Keratinocyte (primary cell): ENCODE measurements around the gene WASF1. TPM values are rescaled to one million over a fixed set of nuclear protein-coding genes. Genes with fewer than 3 reads are reported as not detected.

ENCODE experiments used
- DNase-seq: peaks from one replicate; pipeline ENCODE4 v3.0.0-alpha.2; 2011; ENCODE audit warnings: low read depth, missing footprints, low spot score
- FAIRE-seq: peaks from 2 replicates; lab custom pipeline; 2011; peaks lifted over from hg19 to GRCh38; lab: Jason Lieb, UNC
- H2AFZ ChIP-seq: 2 replicates; pipeline ENCODE4 v1.6.0; 2012; ENCODE audit warnings: low read length, control low read depth, inconsistent platforms; ENCODE audit not compliant: control insufficient read depth
- H3K27ac ChIP-seq: 2 replicates; pipeline ENCODE4 v1.5.1; 2011; ENCODE audit warnings: low read length; ENCODE audit not compliant: control insufficient read depth, insufficient read depth
- H3K27me3 ChIP-seq: 3 replicates; pipeline ENCODE4 v1.6.0; 2011; ENCODE audit warnings: low read length; ENCODE audit not compliant: control insufficient read depth, insufficient read depth; ENCODE audit errors: extremely low read depth
- H3K36me3 ChIP-seq, 2 experiments: 2 replicates in 1 of 2; 3 replicates in 1 of 2; pipeline ENCODE4 v1.5.1; 2011; ENCODE audit warnings: low read length in 2 of 2, mild to moderate bottlenecking in 1 of 2; ENCODE audit not compliant: control insufficient read depth in 2 of 2, insufficient read depth in 2 of 2; ENCODE audit errors: extremely low read depth in 1 of 2
- H3K4me1 ChIP-seq: 3 replicates; pipeline ENCODE4 v1.5.1; 2011; ENCODE audit warnings: low read length; ENCODE audit not compliant: control insufficient read depth, insufficient read depth; ENCODE audit errors: extremely low read depth
- H3K4me2 ChIP-seq: 3 replicates; pipeline ENCODE4 v1.6.0; 2011; ENCODE audit warnings: low read depth, low read length; ENCODE audit not compliant: control insufficient read depth, insufficient read depth; ENCODE audit errors: extremely low read depth
- H3K4me3 ChIP-seq, 3 experiments: fragments of 200-600 bp in 1 of 3; sonication (generic) in 1 of 3; 2 replicates in 2 of 3; 3 replicates in 1 of 3; pipeline ENCODE4 v1.5.1; 2011 to 2016; ENCODE audit warnings: low read length in 3 of 3, mild to moderate bottlenecking in 3 of 3, control low read depth in 2 of 3, inconsistent platforms in 1 of 3, low read depth in 1 of 3, mixed read lengths in 1 of 3, mixed run types in 1 of 3, moderate library complexity in 1 of 3; ENCODE audit not compliant: control insufficient read depth in 2 of 3, insufficient read depth in 2 of 3; ENCODE audit errors: extremely low read depth in 1 of 3
- H3K79me2 ChIP-seq: 2 replicates; pipeline ENCODE4 v1.6.0; 2012; ENCODE audit warnings: low read length; ENCODE audit not compliant: control insufficient read depth, insufficient read depth
- H3K9ac ChIP-seq: 3 replicates; pipeline ENCODE4 v1.6.0; 2011; ENCODE audit warnings: low read length; ENCODE audit not compliant: control insufficient read depth, insufficient read depth; ENCODE audit errors: extremely low read depth
- H3K9me1 ChIP-seq: 3 replicates; pipeline ENCODE4 v1.6.0; 2011; ENCODE audit warnings: low read length; ENCODE audit not compliant: control insufficient read depth, insufficient read depth; ENCODE audit errors: extremely low read depth
- H3K9me3 ChIP-seq: 2 replicates; pipeline ENCODE4 v1.5.1; 2012; ENCODE audit warnings: low read depth, low read length; ENCODE audit not compliant: control insufficient read depth
- H4K20me1 ChIP-seq: 3 replicates; pipeline ENCODE4 v1.6.0; 2011; ENCODE audit warnings: low read length; ENCODE audit not compliant: control insufficient read depth, insufficient read depth; ENCODE audit errors: extremely low read depth
- CTCF ChIP-seq, 3 experiments: IDR thresholded peaks in 1 of 3; conservative IDR thresholded peaks in 1 of 3; optimal IDR thresholded peaks in 1 of 3; 2 replicates in 2 of 3; 3 replicates in 1 of 3; pipeline versions ENCODE3 to v1.5.1; 2011; ENCODE audit warnings: low read length in 3 of 3, mild to moderate bottlenecking in 3 of 3, moderate library complexity in 2 of 3, control low read depth in 1 of 3, inconsistent platforms in 1 of 3; ENCODE audit not compliant: insufficient read depth in 2 of 3; ENCODE audit errors: extremely low read depth in 1 of 3
- EZH2 ChIP-seq: IDR thresholded peaks from one replicate; pipeline ENCODE4 v1.6.1; 2012; ENCODE audit warnings: inconsistent platforms, mild to moderate bottlenecking, low read length, moderate library complexity
- dilution Hi-C: fragments of 300-500 bp; cut with MboI; formaldehyde crosslinking; loops from one replicate; pipeline ENCODE4 v1.7.0; 2020; ENCODE audit warnings: low sequenced_read_pairs; ENCODE audit not compliant: extremely low pct_ligation_motif_present
- polyA plus RNA-seq, 5 experiments: library from polyadenylated mRNA; depleted of rRNA in 3 of 5; stranded (reverse) in 3 of 5; stranded (forward) in 1 of 5; unstranded in 1 of 5; fragments of >200 nt; gene quantifications; 1 replicate in 1 of 5; 2 replicates in 3 of 5; 3 replicates in 1 of 5; pipeline versions ENCODE4 v1.2.1 to v1.2.3, GENCODE V29; 2011 to 2012; ENCODE audit warnings: missing spikeins in 2 of 5, low read depth in 1 of 5, low replicate concordance in 1 of 5

The WASF1 gene
- polyA plus RNA-seq, 1 donor (not counting 4 experiments of a cell fraction or from before 2014, with no cell fraction given): 20.9 TPM

DNA sequence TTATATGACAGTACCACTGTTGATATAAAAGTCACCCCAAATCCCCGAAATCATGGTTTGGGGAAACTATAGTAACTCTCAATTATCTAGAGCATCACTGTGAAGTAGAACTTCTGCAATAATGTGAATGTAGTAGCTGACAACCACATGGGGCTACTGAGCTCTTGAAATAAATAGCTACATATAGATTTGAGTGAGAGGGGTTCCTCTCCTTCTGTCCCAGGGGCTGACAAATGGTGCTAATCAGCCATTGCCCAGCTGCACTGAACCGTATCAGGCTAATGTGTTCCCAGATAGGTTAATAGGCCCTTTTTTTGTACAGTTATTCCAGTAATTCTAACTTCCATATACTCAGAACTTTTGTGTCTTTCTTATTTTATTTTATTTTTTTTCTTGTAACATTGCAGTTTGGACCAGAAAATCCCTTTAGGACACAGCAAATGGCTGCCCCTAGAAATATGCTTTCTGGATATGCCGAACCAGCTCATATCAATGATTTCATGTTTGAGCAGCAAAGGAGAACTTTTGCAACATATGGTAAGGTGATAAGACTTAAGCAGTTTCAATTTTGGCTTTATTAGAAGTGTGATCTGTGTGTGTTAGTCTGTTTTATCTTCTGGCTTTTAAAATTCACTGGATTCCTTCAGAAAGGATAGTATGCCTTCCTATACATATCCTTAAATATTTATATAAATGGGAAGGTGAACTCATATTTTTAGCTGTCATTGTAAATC, 21.8 kb upstream of the WASF1 start:
- no peaks in the 10 kb centered on the region for H4K20me1 ChIP-seq
- H3K9me1 ChIP-seq: no peaks in the 10 kb centered on the region
- no peaks in the 10 kb centered on the region for H3K9me3 ChIP-seq
- TF ChIP-seq CTCF (optimal IDR thresholded peaks at IDR 0.05 in 1 of 3, IDR thresholded peaks at IDR 0.05 in 1 of 3, conservative IDR thresholded peaks at IDR 0.05 in 1 of 3; ENCODE audit: extremely low read depth in 1 of 3, insufficient read depth in 2 of 3, low read length in 3 of 3) (no peak), EZH2 (no peak)
- no peaks in the 10 kb centered on the region for H3K36me3 ChIP-seq
- H3K79me2 ChIP-seq: peaks cover 8% of the 10 kb centered on the region
- H3K4me1 ChIP-seq: no peaks in the 10 kb centered on the region
- no peak overlapping the region for H3K9ac ChIP-seq
- no peak overlapping the region for H3K27ac ChIP-seq
- H3K4me2 ChIP-seq: no peak overlapping the region
- no peak for FAIRE-seq
- no peak overlapping the region for H3K4me3 ChIP-seq
- H3K27me3 ChIP-seq: no peaks in the 10 kb centered on the region
- DNase-seq: no peak
- dilution Hi-C loops: no loop called here
- H2AFZ ChIP-seq: no peak overlapping the region

DNA sequence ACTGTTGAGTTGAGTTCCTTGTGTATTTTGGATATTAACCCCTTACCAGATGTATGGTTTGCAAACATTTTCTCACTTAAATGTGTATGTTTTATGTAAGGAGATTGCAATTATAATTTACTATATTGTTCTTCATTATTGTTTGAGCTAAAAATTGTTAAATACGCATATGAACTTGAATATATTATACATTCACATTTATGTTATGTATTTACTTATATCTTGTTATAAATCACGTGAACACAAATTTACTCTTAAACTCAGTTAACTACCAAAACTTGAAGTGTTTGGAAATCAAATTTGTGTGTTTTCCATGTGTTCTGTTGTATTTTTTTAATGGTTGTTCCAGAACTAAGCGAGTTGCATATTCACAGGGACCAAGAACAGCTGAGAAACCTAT, 19.1 kb upstream of the WASF1 start:
- no peak for FAIRE-seq
- peaks cover 8% of the 10 kb centered on the region for H3K79me2 ChIP-seq

More for the DNA sequence above, 19.1 kb upstream of the WASF1 start:
- no peak for DNase-seq
- Histone ChIP-seq H3K9me3 (no peaks in the 10 kb centered on the region), H3K36me3 (peaks cover 0 to 2% of the 10 kb centered on the region in 2 experiments), H3K4me3 (no peak overlapping the region), H3K4me1 (no peaks in the 10 kb centered on the region), H3K27ac (no peak overlapping the region), H2AFZ (no peak overlapping the region), H3K27me3 (no peaks in the 10 kb centered on the region), H3K9me1 (no peaks in the 10 kb centered on the region), H4K20me1 (no peaks in the 10 kb centered on the region), H3K4me2 (no peak overlapping the region), H3K9ac (no peak overlapping the region)
- dilution Hi-C loops: no loop called here
- no peak for TF ChIP-seq EZH2
- no peak for TF ChIP-seq CTCF (optimal IDR thresholded peaks at IDR 0.05 in 1 of 3, IDR thresholded peaks at IDR 0.05 in 1 of 3, conservative IDR thresholded peaks at IDR 0.05 in 1 of 3; ENCODE audit: extremely low read depth in 1 of 3, insufficient read depth in 2 of 3, low read length in 3 of 3)
